Activated B cell treated with CpG ODN at 0.5 μM for 24 hours (primary cell): Measurements from ENCODE around the gene MLIP. TPM values are rescaled to one million over a fixed set of nuclear protein-coding genes. Genes with fewer than 3 reads are reported as not detected.

Experiments used
- ATAC-seq: fragments of 200-7000 bp; cut with Tn5 transposase; one replicate; pipeline ENCODE4 v1.10.0; 2021; ENCODE audit warnings: low read depth, mild to moderate bottlenecking, moderate library complexity
- CTCF ChIA-PET: fragments of 350-600 bp; sonication (Branson Sonifier 250); formaldehyde crosslinking; loops from one replicate; lab custom pipeline; 2021; ENCODE audit warnings: antibody characterized with exemption; lab: Charles Lee
- POLR2A ChIA-PET: fragments of 350-600 bp; sonication (Branson Sonifier 250); formaldehyde crosslinking; loops from one replicate; lab custom pipeline; 2021; ENCODE audit warnings: antibody characterized with exemption; lab: Charles Lee
- DNase-seq: peaks from one replicate; pipeline ENCODE4 v3.0.0; 2022
- H3K27ac Mint-ChIP-seq: one replicate; pipeline ENCODE4 v1.8.0; 2020; ENCODE audit warnings: mixed read lengths
- H3K27me3 Mint-ChIP-seq: one replicate; pipeline ENCODE4 v1.8.0; 2021; ENCODE audit warnings: mixed read lengths
- H3K36me3 Mint-ChIP-seq: one replicate; pipeline ENCODE4 v1.8.0; 2021; ENCODE audit warnings: low read depth, mixed read lengths
- H3K4me1 Mint-ChIP-seq: one replicate; pipeline ENCODE4 v1.8.0; 2021; ENCODE audit warnings: mixed read lengths
- H3K4me3 Mint-ChIP-seq: one replicate; pipeline ENCODE4 v1.8.0; 2020; ENCODE audit warnings: mild to moderate bottlenecking, mixed read lengths
- H3K9me3 Mint-ChIP-seq: one replicate; pipeline ENCODE4 v1.8.0; 2020; ENCODE audit warnings: mixed read lengths
- intact Hi-C: fragments of 100-400 bp; cut with micrococcal nuclease; formaldehyde crosslinking; loops from one replicate; pipeline ENCODE4 v1.15.1; 2024
- total RNA-seq: library from RNA; stranded (reverse); gene quantifications from 2 replicates; pipeline ENCODE4 v1.2.3, GENCODE V29; 2022
- TF ChIP-seq, protein P1 (sequence below): fragments of 200-600 bp; IDR thresholded peaks from one replicate; pipeline ENCODE4 v1.8.0; 2022; ENCODE audit warnings: antibody characterized with exemption, mild to moderate bottlenecking

Gene MLIP
- total RNA-seq, 1 donor from 2014 or later, result not detected

DNA sequence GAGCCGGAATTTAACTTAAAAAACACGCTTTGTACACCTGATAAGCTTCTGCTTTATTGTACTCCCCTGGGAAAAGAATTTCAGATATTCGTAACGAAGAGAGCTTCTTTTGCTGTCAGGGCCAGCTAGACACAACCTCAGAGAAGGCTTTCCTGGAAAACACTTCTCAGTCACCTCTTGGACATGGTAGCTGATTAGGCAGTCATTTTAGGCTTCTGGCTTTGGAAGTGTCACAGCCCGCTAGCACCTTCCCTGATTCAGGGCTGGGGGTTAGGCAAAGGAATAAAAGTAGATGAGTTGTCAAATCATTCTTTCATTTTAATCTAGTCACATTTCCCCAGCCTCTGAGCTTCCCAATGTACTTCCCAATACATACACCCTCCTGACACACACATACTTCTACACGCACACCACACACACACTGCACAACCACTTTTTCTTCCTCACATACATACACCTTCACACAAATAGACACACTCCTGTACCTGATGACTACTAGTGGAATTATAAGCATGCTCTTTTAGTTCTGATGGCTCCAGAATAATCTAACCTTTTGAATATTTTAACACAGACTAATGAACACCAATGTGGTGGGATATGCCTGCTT is 162.1 kb downstream of the MLIP start:
- TF ChIP-seq, protein P1, sequence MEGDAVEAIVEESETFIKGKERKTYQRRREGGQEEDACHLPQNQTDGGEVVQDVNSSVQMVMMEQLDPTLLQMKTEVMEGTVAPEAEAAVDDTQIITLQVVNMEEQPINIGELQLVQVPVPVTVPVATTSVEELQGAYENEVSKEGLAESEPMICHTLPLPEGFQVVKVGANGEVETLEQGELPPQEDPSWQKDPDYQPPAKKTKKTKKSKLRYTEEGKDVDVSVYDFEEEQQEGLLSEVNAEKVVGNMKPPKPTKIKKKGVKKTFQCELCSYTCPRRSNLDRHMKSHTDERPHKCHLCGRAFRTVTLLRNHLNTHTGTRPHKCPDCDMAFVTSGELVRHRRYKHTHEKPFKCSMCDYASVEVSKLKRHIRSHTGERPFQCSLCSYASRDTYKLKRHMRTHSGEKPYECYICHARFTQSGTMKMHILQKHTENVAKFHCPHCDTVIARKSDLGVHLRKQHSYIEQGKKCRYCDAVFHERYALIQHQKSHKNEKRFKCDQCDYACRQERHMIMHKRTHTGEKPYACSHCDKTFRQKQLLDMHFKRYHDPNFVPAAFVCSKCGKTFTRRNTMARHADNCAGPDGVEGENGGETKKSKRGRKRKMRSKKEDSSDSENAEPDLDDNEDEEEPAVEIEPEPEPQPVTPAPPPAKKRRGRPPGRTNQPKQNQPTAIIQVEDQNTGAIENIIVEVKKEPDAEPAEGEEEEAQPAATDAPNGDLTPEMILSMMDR, result no peak
- no peak overlapping the region for H3K4me3 Mint-ChIP-seq
- no peaks in the 10 kb centered on the region for H3K9me3 Mint-ChIP-seq
- no peaks in the 10 kb centered on the region for H3K4me1 Mint-ChIP-seq
- no peaks in the 10 kb centered on the region for H3K36me3 Mint-ChIP-seq
- no peak for ATAC-seq
- H3K27me3 Mint-ChIP-seq, result no peaks in the 10 kb centered on the region
- DNase-seq, result no peak
- H3K27ac Mint-ChIP-seq, result no peak overlapping the region
- CTCF ChIA-PET, result no interaction called here
- intact Hi-C loops, result no loop called here
- POLR2A ChIA-PET, result no interaction called here

DNA sequence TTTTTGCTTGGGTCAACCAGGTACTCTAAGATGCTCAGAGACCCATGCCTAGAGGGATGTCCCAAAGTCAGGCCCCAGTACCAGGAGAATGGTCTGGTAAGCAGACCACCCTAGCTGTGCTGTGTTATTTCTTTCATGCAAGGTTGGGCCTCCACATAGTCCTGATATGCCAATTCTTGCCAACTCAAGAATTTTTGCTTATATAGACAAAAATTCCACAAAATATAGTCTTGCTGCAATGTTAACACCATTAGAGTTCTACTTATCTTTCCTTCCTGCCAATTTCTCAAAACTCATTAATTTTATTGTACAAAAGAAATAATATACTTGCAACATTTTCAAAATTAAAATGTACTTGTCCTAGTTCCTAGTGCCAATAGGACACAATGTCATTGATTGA is 163.1 kb downstream of the MLIP start:
- ChIA-PET POLR2A (no interaction called here), CTCF (no interaction called here)
- Mint-ChIP-seq H3K27me3 (no peaks in the 10 kb centered on the region), H3K36me3 (no peaks in the 10 kb centered on the region), H3K4me3 (no peak overlapping the region), H3K4me1 (no peaks in the 10 kb centered on the region), H3K9me3 (no peaks in the 10 kb centered on the region), H3K27ac (no peak overlapping the region)
- DNase-seq, result no peak
- ATAC-seq, result no peak
- intact Hi-C loops, result no loop called here
- TF ChIP-seq, protein P1, result no peak

DNA sequence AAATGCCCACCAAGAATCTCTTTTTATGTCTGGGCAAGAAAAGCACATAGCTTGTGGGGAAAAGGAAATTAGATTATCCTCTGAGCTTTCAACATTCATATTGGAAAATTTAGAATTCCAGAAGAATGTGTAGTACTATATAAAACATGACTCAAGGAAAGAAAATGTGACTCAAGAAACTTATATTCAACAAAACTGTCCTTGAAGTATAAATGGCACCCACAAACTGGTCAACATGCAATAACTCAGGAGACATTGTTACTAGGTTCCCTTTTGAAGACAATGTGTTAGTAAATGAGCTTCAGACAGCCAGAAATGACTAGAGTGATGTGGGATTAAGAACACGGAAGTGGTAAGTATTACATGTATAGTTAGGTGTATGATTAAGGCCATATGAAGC is 170.9 kb downstream of the MLIP start:
- no peaks in the 10 kb centered on the region for H3K36me3 Mint-ChIP-seq
- no peaks in the 10 kb centered on the region for H3K9me3 Mint-ChIP-seq
- ChIA-PET CTCF (no interaction called here), POLR2A (no interaction called here)
- H3K27me3 Mint-ChIP-seq, result no peaks in the 10 kb centered on the region
- TF ChIP-seq, protein P1, result no peak
- DNase-seq (no peak), ATAC-seq (no peak)
- H3K4me1 Mint-ChIP-seq, result no peaks in the 10 kb centered on the region
- no peak overlapping the region for H3K27ac Mint-ChIP-seq
- intact Hi-C loops, result no loop called here
- H3K4me3 Mint-ChIP-seq, result no peak overlapping the region

DNA sequence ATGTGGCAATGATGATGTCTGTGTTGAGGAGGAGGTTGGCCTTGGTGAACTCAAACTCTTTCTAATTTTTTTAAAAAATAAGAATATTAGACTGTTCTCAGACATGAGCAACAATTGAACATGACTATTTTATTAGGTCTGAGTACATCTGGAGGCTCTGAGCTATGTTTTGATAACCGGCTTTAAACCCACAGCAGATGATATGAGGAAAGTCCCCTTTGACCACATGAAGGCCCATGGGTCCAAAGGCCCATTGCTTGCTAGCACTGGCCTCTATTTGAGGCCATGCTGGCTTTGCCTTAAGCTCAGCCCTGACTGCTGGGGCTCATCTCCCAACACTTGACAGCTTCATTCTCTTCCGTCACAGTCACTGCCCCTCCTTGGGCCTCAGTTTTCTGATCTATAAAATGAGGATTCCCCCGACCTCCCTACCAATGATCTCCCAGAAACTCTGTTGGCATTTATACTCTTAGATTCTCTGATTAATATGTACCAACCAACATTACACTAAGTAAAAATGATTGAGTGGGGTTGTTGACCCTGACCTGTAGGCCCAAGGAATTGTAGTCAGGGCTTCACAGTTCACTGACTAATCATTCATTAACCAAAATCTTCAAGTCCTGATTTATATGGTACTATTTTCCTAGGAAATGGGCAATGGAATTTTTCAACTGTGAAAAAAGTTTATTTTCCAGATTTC is 173.1 kb downstream of the MLIP start:
- CTCF ChIA-PET, result no interaction called here
- no peaks in the 10 kb centered on the region for H3K4me1 Mint-ChIP-seq
- POLR2A ChIA-PET, result no interaction called here
- TF ChIP-seq, protein P1, result no peak
- no peak overlapping the region for H3K27ac Mint-ChIP-seq
- H3K36me3 Mint-ChIP-seq, result no peaks in the 10 kb centered on the region
- H3K27me3 Mint-ChIP-seq, result no peaks in the 10 kb centered on the region
- no peaks in the 10 kb centered on the region for H3K9me3 Mint-ChIP-seq
- DNase-seq (no peak), ATAC-seq (no peak)
- H3K4me3 Mint-ChIP-seq, result no peak overlapping the region
- intact Hi-C loops, result no loop called here

DNA sequence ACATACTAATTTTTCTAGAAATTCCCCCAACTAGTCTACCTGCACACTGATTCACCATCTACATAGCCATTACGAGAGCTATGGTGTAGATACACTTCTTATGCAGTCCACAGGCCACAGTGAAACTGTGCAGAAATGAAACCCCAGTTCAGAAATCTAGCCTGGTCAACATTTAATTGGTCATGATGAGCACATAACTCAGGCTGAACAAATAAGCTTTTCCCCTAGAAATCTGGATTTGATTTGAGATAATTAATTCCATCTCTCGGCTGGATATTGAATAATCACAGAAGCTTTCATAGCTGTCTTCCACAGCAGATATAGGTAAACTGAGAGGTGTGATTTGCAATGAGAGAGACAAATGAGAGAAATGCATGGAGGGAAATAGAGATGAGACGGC is 174.4 kb downstream of the MLIP start:
- no peaks in the 10 kb centered on the region for H3K36me3 Mint-ChIP-seq
- TF ChIP-seq, protein P1, result no peak
- POLR2A ChIA-PET, result interaction anchor here (0.5 kb wide), 1 partner anchor 925 kb away, joined by 3 read pairs; no protein-coding TSS in a partner anchor
- DNase-seq, result no peak
- intact Hi-C loops, result no loop called here
- CTCF ChIA-PET, result no interaction called here
- H3K4me1 Mint-ChIP-seq, result peaks cover 3% of the 10 kb centered on the region
- no peaks in the 10 kb centered on the region for H3K27me3 Mint-ChIP-seq
- H3K4me3 Mint-ChIP-seq, result no peak overlapping the region
- no peak for ATAC-seq
- H3K27ac Mint-ChIP-seq, result no peak overlapping the region
- no peaks in the 10 kb centered on the region for H3K9me3 Mint-ChIP-seq
